Glomerular visceral epithelial cell (primary cell): ENCODE results near the gene ARHGAP10.

Experiments used
- DNase-seq: peaks from one replicate; pipeline ENCODE4 v3.0.0-alpha.2; 2016; ENCODE audit errors: extremely low spot score

Gene ARHGAP10, protein sequence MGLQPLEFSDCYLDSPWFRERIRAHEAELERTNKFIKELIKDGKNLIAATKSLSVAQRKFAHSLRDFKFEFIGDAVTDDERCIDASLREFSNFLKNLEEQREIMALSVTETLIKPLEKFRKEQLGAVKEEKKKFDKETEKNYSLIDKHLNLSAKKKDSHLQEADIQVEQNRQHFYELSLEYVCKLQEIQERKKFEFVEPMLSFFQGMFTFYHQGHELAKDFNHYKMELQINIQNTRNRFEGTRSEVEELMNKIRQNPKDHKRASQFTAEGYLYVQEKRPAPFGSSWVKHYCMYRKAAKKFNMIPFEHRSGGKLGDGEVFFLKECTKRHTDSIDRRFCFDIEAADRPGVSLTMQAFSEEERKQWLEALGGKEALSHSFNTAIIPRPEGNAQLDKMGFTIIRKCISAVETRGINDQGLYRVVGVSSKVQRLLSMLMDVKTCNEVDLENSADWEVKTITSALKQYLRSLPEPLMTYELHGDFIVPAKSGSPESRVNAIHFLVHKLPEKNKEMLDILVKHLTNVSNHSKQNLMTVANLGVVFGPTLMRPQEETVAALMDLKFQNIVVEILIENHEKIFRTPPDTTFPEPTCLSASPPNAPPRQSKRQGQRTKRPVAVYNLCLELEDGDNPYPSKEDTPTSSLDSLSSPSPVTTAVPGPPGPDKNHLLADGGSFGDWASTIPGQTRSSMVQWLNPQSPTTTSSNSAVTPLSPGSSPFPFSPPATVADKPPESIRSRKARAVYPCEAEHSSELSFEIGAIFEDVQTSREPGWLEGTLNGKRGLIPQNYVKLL

GRCh38 chr4:147731580-147732517 is at the start of gene ARHGAP10:
Gene ARHGAP10 (plus strand): TSS chr4:147732088. CDS start chr4:147732302, 214 bp downstream.
- DNase-seq: peak; percentile 87

DNA sequence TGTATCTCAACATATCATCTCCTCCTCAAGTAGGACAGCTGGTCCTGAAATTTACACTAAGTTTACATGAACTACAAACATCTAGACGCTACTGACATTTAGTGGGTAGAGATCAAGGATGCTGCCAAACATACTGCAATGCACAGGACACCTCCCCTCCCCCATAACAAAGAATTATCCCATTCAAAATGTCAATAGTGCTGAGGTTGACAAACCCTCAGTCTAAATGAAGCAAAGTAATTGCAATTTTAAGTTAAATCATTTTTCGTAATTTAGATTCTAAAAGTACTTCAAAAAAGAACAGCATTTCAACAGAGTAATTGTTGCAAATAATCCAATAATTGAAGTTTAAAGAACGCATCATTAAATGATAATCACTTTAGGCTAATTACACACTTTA is 49.1 kb upstream of the ARHGAP10 start:
- DNase-seq: no peak

GRCh38 chr4:147683188-147683591 is 48.7 kb upstream of the ARHGAP10 start:
- DNase-seq: peak; percentile 26

- peak; percentile 92 for DNase-seq
These were observed 47.9 kb upstream of the ARHGAP10 start, which contains the start of gene PRMT9 for GRCh38 chr4:147683717-147684700. Gene PRMT9 (minus strand): TSS chr4:147684163. CDS start chr4:147683987, 176 bp downstream.

DNA sequence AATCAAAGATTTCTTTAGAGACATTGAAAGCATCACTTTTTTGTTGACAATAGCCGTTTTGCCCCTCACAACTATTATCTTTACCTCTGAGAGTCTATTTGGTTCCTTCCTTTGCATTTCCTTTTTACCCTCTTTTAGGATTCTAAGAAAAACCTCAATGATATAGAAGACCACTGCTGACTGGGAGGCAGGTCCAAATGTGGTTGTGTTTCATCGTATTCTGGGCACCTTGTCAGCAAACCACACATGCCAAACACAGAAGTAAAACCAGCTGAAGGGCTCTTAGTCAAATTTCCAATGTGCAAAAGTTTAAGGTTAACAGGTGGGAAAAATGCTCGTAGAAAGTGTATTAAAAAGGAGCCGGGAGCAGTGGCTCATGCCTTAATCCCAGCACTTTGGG is 42.8 kb upstream of the ARHGAP10 start:
- no peak for DNase-seq

DNA sequence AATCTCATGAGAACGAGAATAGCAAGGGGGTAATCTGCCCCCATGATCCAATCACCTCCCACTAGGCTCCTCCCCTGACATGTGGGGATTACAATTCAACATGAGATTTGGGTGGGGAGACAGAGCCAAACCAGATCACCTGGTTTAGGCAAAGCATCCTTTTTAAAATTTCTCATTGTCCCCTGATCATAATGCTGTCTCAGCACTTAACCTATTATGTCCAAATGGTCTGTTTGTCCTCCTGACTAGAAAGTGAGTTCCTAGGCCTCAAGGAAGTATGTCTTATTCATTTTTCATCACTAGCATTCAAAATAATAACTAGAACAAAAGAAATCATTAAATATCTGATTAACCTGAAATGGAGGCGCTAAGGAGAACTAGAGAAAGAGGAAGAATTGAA is 40.1 kb upstream of the ARHGAP10 start:
- DNase-seq: no peak

- no peak for DNase-seq
These were observed 38.7 kb upstream of the ARHGAP10 start for GRCh38 chr4:147693218-147693617.

DNA sequence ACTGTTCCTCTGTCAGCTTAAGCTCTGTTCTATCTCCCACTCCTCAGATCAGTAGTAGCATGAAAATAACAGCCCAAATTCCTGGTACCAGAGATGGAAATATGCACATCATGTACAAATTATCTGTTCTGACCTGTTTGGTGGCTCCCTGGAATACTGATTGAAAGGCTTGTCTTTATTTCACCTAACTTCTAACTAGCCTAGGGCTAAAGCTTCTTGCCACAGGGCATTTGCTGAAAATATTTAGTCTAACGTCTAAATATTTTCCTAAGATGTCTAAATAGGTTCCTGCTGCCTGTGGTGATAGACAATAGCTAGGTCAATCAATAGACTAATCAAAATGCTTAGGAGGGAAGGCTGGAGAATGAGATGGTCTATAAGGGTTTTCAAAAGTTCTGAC is 35.0 kb upstream of the ARHGAP10 start:
- DNase-seq: no peak

- DNase-seq: no peak
These were observed 27.0 kb upstream of the ARHGAP10 start for GRCh38 chr4:147704846-147705245.

GRCh38 chr4:147707892-147708672 is 23.8 kb upstream of the ARHGAP10 start:
- DNase-seq: peak; percentile 45

GRCh38 chr4:147709999-147710398 is 21.9 kb upstream of the ARHGAP10 start:
- peak; percentile 86 for DNase-seq

DNA sequence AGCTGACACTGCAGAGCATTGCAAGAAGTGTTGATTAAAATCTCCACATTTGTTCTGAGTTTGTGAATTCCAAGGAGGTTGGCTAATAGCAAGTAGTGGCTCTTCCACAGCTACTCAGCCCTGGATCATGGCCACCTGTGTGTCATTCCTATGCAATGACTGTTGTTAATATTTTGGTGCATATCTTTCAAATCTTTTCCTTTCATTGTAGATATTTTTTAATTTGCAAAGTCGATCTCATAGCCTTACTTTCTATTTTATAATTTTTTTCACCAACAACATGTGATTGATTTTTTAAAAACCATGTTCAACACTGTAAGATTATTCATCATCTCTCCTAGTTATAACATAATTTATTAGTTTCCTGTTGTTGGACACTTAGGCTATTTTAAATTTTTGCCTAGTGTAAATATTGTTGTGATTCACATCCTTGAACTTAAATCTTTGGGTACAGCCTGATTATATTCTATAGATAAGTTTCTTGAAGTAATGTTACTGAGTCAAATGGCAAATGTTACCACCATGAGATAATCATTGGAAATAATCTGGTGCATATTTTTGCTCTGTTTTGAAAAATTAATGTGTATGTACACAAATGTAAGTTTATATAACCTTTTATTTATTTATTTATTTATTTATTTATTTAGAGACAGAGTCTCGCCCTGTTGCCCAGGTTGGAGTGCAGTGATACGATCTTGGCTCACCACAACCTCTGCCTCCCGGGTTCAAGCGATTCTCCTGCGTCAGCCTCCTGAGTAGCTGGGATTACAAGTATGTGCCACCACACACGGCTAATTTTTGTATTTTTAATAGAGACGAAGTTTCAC is 17.1 kb upstream of the ARHGAP10 start:
- DNase-seq: peak; percentile 63

- no peak for DNase-seq
These were observed 14.0 kb upstream of the ARHGAP10 start for GRCh38 chr4:147717878-147718277.

DNA sequence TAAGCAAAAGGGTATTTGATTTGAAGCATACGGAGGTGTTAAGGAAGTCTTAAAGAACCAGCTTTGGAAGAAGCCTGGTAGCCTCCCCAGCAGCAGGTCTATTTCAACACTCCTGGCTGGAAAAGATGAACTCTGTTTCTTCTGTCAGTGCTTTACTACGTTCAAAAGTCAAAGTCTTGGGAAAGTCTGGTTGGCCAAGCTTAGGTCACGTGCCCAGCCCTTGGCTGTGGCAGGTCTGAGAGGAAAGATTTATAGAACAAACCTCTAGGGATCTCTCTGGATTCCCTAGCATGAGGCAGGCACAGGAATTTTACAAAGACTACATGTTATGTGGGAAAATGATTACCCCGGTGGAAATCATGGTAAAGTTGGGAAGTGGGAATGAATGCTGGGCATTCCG is 8.6 kb upstream of the ARHGAP10 start:
- DNase-seq: no peak

DNA sequence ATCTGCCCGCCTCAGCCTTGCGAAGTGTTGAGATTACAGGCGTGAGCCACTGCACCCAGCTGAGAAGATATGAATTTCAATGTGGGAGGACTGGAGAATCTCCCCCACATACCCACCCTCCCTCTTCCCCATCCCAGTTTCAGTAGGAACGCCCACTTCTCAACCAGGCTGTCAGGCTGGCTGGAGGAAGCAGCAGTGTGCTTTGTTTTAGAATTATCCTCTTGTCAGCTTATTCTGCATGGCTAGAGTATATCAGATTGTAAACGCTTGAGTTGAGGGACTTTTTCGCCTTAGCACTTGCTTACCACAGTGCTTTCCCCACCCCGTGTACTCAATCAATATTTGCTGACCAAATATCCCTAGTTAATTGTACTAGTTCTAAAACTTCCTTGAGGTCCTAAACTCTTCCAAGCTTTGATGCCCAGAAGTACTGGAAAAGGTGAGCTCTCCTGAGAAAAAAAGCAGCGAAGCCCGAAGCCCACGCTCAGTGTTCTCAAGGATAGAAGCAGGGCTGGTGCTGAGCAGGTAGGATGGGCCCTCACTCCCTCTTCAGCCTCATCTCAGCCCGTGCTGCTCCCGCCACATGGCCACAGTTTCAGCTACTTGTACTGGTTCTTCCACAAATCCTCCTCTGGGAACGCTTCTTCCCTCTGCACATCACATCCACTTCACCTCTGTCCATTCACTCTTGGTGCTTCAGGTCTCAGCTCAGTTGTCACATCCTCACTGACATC is 7.3 kb upstream of the ARHGAP10 start:
- DNase-seq: no peak

- DNase-seq: no peak
These were observed 6.2 kb upstream of the ARHGAP10 start for GRCh38 chr4:147725673-147726072.

DNA sequence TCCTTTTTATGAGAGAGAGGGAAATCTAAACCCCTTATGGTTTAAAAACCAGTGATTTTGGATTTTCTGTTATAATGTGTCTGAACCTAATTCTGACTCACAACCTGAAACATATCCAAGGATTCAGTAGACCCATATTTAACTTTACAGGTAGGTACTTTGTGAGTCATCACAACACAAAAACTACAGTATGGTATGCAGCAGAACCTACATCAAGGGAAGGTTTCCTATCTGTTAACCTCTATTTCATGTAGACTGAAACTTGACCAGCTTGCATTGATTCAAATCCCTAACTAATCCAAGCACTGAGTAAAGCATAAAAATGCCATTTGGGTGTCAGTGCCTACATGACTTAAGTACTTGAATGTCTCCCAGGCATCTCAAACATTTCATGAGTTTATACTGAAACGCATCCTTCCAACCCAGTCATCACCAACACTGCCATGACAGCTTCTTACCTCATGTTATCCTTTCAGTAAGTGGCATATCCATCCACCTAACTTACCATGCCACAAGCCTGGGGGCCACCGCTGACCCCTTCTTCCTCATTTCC is 4.3 kb upstream of the ARHGAP10 start:
- no peak for DNase-seq

- DNase-seq: no peak
These were observed 1.6 kb upstream of the ARHGAP10 start for GRCh38 chr4:147730333-147730732.
